K562 (cell line): ENCODE results near the gene CCDC106. TPM values are rescaled to one million over a fixed set of nuclear protein-coding genes. Genes with fewer than 3 reads are reported as not detected.

ENCODE experiments used
- ATF7 ChIP-seq: fragments of 450-650 bp; IDR thresholded peaks from 2 replicates; pipeline ENCODE4 v1.7.1; 2014; ENCODE audit warnings: mild to moderate bottlenecking, moderate library complexity
- BRCA1 ChIP-seq, 2 experiments: fragments of 450-650 bp in 1 of 2; sonication (generic) in 1 of 2; formaldehyde crosslinking in 1 of 2; IDR thresholded peaks; 2 replicates each; pipeline versions ENCODE4 v1.5.0 to v1.6.1; 2017 to 2020; ENCODE audit warnings: mild to moderate bottlenecking in 1 of 2, missing genetic modification reagents in 1 of 2
- CBX1 ChIP-seq: sonication (generic); IDR thresholded peaks from 2 replicates; pipeline ENCODE4 v1.6.1; 2016; ENCODE audit warnings: antibody characterized with exemption, low read depth, mild to moderate bottlenecking
- CHD4 ChIP-seq: fragments of 200-600 bp; sonication (generic); IDR thresholded peaks from 3 replicates; pipeline ENCODE4 v1.6.1; 2012; ENCODE audit warnings: low read depth, mild to moderate bottlenecking, mixed read lengths, low read length, inconsistent platforms; ENCODE audit not compliant: insufficient read depth, insufficient replicate concordance, poor library complexity, severe bottlenecking
- COPS2 ChIP-seq: fragments of 450-650 bp; conservative IDR thresholded peaks from 2 replicates; pipeline ENCODE4 v1.6.1; 2016; ENCODE audit warnings: mild to moderate bottlenecking, moderate library complexity
- GTF2E2 ChIP-seq: fragments of 200-800 bp; sonication (Bioruptor generic); IDR thresholded peaks from 2 replicates; pipeline ENCODE4 v1.6.1; 2016; ENCODE audit warnings: missing genetic modification characterization, missing compliant biosample characterization
- MYC ChIP-seq, 2 experiments: fragments of 250-450 bp in 1 of 2; sonication (Bioruptor Pico) in 1 of 2; IDR thresholded peaks; 2 replicates each; pipeline versions ENCODE4 v1.5.1 to v1.6.1; 2012 to 2021; ENCODE audit warnings: low read depth in 2 of 2, borderline replicate concordance in 1 of 2, improper control_type of control experiment in 1 of 2, low read length in 1 of 2, mild to moderate bottlenecking in 1 of 2, moderate library complexity in 1 of 2
- NEUROD1 ChIP-seq: fragments of 150-350 bp; IDR thresholded peaks from 2 replicates; pipeline ENCODE4 v1.6.1; 2014; ENCODE audit warnings: borderline replicate concordance, low read length, low read depth; ENCODE audit not compliant: partially characterized antibody
- NFRKB ChIP-seq: fragments of 450-650 bp; IDR thresholded peaks from 2 replicates; pipeline ENCODE4 v1.6.1; 2016; ENCODE audit warnings: low read depth
- PHTF2 ChIP-seq: fragments of 250-450 bp; sonication (Bioruptor Pico); IDR thresholded peaks from 2 replicates; pipeline ENCODE4 v1.5.0; 2021; ENCODE audit warnings: mild to moderate bottlenecking
- POLR2A ChIP-seq: fragments of 450-650 bp; conservative IDR thresholded peaks from 2 replicates; pipeline ENCODE4 v1.6.1; 2016
- TAF1 ChIP-seq: IDR thresholded peaks from 2 replicates; pipeline ENCODE4 v1.6.1; 2011; ENCODE audit warnings: mild to moderate bottlenecking, low read length, moderate library complexity; ENCODE audit not compliant: insufficient read depth, control insufficient read depth, severe bottlenecking; ENCODE audit errors: extremely low read depth
- TBL1XR1 ChIP-seq, 2 experiments: IDR thresholded peaks; 2 replicates each; pipeline ENCODE4 v1.6.1; 2012; ENCODE audit warnings: improper control_type of control experiment in 2 of 2, low read length in 2 of 2, mild to moderate bottlenecking in 1 of 2
- XRCC4 ChIP-seq: IDR thresholded peaks from one replicate; pipeline ENCODE4 v1.6.1; 2011; ENCODE audit not compliant: insufficient read depth, insufficient read length; ENCODE audit errors: extremely low read depth
- ZBED1 ChIP-seq: IDR thresholded peaks from 2 replicates; pipeline ENCODE4 v1.6.1; 2014
- ZNF354B ChIP-seq: fragments of 250-450 bp; sonication (Bioruptor Pico); IDR thresholded peaks from 2 replicates; pipeline ENCODE4 v1.4.0; 2020
- polyA plus RNA-seq, 8 experiments: library from polyadenylated mRNA; depleted of rRNA in 4 of 8; stranded (reverse) in 5 of 8; unstranded in 3 of 8; fragments of >200 nt; fragmentation: Nextera tagmentation in 2 of 8; fragmentation: Illumina TruSeq in 1 of 8; extraction: Ambion mirVana in 2 of 8; extraction: Trizol in 1 of 8; gene quantifications; 2 replicates each; pipeline versions ENCODE4 v1.2.1 to v1.2.3, GENCODE V29; 2011 to 2014; ENCODE audit warnings: inconsistent platforms in 1 of 8, missing spikeins in 1 of 8
- total RNA-seq, 7 experiments: library from RNA; depleted of rRNA in 6 of 7; stranded (reverse); fragments of >200 nt in 6 of 7; fragmentation: Illumina TruSeq in 2 of 7; extraction: Trizol in 2 of 7; gene quantifications; 2 replicates each; pipeline versions ENCODE4 v1.2.1 to v1.2.3, GENCODE V29; 2011 to 2021; ENCODE audit warnings: low replicate concordance in 1 of 7
- TF ChIP-seq, protein P1 (sequence below): fragments of 250-450 bp; sonication (Bioruptor Pico); IDR thresholded peaks from 2 replicates; pipeline ENCODE4 v1.4.0; 2020; ENCODE audit warnings: borderline replicate concordance
- TF ChIP-seq, protein P2 (sequence below): fragments of 450-650 bp; IDR thresholded peaks from 2 replicates; pipeline ENCODE4 v1.6.1; 2016; ENCODE audit warnings: borderline replicate concordance
- TF ChIP-seq, protein P3 (sequence below): fragments of 450-650 bp; IDR thresholded peaks from 2 replicates; pipeline ENCODE4 v1.7.0; 2016; ENCODE audit warnings: borderline replicate concordance

CCDC106 gene
- total and polyA plus RNA-seq, 9 of the 15 experiments (the other 6 are each of a cell fraction or from before 2014, with no cell fraction given), result 0.10 to 27.5 (median 15.0) TPM; not detected in 1

DNA sequence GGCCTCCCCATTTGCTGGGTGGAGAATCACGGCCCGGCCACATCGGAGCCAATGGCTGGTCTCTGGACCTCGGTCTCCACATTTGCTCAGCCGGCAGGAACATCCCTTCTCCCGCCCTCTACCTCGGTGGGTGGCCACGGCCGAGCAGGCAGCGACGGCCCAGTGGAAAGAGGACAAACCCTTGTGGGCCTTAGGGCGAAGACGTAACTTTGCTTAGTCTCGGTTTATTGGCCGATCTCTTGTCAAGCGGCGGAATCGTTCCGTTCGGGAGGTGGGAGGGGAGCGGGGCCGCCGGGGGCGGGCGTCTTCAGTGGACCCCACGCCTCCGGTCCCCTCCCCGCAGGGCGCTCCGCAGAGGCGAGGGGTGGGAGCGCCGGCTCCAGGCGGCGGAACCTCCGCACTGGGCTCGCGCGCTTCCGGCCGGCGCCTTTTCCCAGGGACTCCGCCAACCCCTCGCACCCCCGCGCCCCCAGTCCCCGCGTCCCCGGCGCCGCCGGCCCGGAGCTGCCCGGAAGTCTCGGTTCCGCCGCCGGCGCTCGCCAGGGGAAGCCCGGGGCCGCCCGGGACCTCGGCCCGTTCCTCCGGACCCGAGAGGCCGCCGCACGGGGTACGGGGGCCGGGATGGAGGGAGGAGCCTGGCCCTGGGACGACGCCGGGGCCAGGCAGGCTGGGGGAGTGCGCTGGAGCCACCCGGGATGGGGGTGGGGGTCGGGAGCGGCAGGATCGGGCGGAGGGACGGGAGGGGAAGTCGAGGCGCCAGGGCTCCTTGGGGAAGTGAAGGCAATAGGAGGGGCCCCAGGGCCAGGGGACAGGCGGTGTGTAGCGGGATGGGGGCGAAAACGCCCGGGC lies 7.2 kb upstream of the CCDC106 start, which contains the start of gene ZNF580 (continued):
- TF ChIP-seq BRCA1 (IDR thresholded peaks at IDR 0.05) (no peak), BRCA1 (CRISPR knock-in tag; IDR thresholded peaks at IDR 0.05) (0 out of 2 replicates have a peak, but pooled peaks have one; percentile 2), NEUROD1 (peak; percentile 45), MYC (IDR thresholded peaks at IDR 0.05; ENCODE audit: low read depth, low read length) (peak; percentile 39; the same call in 1 of the 2 replicates), MYC (CRISPR knock-in tag; IDR thresholded peaks at IDR 0.05; ENCODE audit: borderline replicate concordance, low read depth) (no peak), ATF7 (no peak), PHTF2 (no peak), GTF2E2 (peak; percentile 52; the same call in 1 of the 2 replicates), ZBED1 (0 out of 2 replicates have a peak, but pooled peaks have one; percentile 48), TAF1 (peak; percentile 41), XRCC4 (no peak), POLR2A (no peak), COPS2 (no peak), ZNF354B (CRISPR knock-in tag) (no peak), CHD4 (no peak), CBX1 (no peak), TBL1XR1 (IDR thresholded peaks at IDR 0.05; ENCODE audit: low read length in 2 of 2) (no peak), NFRKB (no peak)
- TF ChIP-seq, protein P1, sequence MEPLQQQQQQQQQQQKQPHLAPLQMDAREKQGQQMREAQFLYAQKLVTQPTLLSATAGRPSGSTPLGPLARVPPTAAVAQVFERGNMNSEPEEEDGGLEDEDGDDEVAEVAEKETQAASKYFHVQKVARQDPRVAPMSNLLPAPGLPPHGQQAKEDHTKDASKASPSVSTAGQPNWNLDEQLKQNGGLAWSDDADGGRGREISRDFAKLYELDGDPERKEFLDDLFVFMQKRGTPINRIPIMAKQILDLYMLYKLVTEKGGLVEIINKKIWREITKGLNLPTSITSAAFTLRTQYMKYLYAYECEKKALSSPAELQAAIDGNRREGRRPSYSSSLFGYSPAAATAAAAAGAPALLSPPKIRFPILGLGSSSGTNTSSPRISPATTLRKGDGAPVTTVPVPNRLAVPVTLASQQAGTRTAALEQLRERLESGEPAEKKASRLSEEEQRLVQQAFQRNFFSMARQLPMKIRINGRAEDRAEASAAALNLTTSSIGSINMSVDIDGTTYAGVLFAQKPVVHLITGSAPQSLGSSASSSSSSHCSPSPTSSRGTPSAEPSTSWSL (CRISPR knock-in tag), result no peak
- TF ChIP-seq, protein P2, sequence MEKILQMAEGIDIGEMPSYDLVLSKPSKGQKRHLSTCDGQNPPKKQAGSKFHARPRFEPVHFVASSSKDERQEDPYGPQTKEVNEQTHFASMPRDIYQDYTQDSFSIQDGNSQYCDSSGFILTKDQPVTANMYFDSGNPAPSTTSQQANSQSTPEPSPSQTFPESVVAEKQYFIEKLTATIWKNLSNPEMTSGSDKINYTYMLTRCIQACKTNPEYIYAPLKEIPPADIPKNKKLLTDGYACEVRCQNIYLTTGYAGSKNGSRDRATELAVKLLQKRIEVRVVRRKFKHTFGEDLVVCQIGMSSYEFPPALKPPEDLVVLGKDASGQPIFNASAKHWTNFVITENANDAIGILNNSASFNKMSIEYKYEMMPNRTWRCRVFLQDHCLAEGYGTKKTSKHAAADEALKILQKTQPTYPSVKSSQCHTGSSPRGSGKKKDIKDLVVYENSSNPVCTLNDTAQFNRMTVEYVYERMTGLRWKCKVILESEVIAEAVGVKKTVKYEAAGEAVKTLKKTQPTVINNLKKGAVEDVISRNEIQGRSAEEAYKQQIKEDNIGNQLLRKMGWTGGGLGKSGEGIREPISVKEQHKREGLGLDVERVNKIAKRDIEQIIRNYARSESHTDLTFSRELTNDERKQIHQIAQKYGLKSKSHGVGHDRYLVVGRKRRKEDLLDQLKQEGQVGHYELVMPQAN, result no peak; the same call in 1 of the 2 replicates
- TF ChIP-seq, protein P3, sequence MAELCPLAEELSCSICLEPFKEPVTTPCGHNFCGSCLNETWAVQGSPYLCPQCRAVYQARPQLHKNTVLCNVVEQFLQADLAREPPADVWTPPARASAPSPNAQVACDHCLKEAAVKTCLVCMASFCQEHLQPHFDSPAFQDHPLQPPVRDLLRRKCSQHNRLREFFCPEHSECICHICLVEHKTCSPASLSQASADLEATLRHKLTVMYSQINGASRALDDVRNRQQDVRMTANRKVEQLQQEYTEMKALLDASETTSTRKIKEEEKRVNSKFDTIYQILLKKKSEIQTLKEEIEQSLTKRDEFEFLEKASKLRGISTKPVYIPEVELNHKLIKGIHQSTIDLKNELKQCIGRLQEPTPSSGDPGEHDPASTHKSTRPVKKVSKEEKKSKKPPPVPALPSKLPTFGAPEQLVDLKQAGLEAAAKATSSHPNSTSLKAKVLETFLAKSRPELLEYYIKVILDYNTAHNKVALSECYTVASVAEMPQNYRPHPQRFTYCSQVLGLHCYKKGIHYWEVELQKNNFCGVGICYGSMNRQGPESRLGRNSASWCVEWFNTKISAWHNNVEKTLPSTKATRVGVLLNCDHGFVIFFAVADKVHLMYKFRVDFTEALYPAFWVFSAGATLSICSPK, result no peak
